ENCODE data around the gene TRIML2.
A peak's percentile ranks its signal among the peaks of the same experiment; 100 is the strongest.

The TRIML2 gene, protein sequence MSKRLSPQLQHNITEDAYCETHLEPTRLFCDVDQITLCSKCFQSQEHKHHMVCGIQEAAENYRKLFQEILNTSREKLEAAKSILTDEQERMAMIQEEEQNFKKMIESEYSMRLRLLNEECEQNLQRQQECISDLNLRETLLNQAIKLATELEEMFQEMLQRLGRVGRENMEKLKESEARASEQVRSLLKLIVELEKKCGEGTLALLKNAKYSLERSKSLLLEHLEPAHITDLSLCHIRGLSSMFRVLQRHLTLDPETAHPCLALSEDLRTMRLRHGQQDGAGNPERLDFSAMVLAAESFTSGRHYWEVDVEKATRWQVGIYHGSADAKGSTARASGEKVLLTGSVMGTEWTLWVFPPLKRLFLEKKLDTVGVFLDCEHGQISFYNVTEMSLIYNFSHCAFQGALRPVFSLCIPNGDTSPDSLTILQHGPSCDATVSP

GRCh38 chr4:188109157-188109755 is at the start of gene TRIML2:
TSS of gene TRIML2 (minus strand) at chr4:188109603. CDS start at chr4:188105368, 4,235 bp downstream.
- DNase-seq (ENCODE audit: low spot score) = no peak

- DNase-seq (ENCODE audit: low spot score) = no peak
Observed at GRCh38 chr4:188158336-188158735, 48.9 kb upstream of the TRIML2 start.

DNA sequence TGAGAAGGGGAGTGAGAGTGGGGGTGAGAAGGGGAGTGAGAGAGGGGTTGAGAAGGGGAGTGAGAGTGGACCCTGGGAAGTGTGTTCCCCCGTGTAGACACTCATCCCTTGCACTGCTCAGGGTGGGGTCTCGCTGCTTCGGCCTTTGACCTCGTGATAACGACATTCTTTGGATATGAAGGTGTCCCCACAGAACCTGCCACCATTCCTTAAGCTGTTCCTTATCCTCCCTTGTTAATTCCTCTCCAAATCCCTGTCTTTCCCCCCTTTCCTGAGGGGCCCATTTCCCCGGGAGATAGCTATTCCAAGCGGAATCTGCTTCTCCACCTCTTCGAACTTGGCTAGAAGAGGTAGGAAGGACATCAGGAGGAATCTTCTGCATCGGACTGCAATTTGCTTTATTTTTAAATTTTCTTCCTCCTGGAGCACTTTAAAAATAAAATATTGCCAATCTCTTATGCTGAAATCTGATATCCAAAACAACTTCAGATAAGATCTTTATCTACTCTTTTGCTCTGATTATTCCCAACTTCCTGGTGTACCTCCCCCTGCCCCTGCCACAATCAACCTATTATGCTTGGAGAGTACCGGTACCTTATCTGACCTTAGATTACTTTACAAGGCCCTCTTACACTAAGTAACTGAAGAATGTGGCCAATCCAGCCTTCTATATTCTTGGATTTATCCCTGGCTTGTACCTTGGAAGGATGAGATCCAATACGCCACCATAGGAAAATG is 45.4 kb upstream of the TRIML2 start:
- no peak for DNase-seq (ENCODE audit: low spot score)

DNA sequence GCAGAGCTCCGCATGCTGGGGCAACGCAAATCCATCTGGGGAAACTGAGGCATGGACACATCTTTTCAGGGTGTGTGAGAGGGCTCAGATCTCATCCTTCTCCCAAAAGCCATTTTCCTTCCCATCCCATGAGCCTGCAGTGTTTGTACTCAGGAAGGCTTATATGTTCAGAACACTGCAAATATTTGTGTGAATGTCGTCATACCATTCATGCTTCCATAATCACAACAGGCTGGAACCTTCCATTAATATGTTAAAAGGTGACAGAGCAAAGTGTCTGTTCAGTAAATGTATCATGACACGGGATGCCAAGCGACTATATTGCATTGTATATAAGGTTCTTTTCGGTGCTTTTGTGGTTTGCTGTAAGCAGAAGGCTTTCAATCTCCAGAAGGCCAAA is 38.4 kb upstream of the TRIML2 start:
- DNase-seq (ENCODE audit: low spot score) = no peak

DNA sequence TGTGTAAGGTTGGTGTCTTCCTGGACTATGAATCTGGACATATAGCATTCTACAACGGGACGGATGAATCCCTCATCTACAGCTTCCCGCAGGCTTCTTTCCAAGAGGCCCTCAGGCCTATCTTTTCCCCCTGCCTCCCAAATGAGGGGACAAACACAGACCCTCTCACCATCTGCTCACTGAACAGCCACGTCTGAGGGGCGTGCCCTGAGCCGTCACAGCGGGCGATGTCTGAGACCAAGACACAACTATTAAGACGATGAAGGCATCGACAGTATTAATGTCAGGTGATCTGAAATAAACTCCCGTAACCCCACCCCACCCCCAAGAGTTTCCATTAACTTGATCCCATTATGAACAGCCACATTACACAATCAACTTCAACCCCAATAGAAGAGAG is 37.8 kb upstream of the TRIML2 start:
- no peak for DNase-seq (ENCODE audit: low spot score)

DNA sequence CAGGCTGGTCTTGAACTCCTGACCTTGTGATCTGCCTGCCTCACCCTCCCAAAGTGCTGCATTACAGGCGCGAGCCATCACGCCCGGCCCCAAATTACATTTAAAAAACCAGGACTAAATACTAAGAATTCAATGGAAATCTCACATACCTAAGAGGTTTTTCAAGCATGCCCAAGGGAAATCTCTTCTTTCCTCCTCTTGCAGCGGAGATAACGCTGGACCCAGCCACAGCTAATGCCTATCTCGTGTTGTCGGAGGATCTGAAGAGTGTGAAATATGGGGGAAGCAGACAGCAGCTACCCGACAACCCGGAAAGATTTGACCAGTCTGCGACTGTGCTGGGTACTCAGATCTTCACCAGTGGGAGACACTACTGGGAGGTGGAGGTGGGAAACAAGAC is 37.2 kb upstream of the TRIML2 start:
- DNase-seq (ENCODE audit: low spot score) = no peak

- no peak for DNase-seq (ENCODE audit: low spot score)
Observed at GRCh38 chr4:188145601-188146000, 36.2 kb upstream of the TRIML2 start.

DNA sequence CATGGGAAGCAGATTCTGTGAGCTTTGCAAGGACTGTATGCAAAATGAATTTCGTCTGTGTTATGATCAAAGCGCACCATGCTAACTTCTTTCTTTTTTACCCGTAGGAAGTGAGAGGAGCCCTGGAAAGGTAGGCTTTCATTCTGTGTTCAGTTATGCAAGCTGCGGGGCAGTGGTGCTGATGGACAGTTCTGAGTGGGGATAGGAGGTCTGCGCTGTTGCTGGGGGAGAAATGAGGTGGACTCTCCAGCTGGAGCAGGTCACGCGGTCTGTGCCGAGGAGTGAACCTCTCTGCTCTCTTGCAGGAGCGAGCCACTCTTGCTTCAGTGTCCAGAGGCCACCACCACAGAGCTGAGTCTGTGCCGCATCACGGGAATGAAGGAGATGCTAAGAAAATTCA is 34.3 kb upstream of the TRIML2 start:
- no peak for DNase-seq (ENCODE audit: low spot score)

DNA sequence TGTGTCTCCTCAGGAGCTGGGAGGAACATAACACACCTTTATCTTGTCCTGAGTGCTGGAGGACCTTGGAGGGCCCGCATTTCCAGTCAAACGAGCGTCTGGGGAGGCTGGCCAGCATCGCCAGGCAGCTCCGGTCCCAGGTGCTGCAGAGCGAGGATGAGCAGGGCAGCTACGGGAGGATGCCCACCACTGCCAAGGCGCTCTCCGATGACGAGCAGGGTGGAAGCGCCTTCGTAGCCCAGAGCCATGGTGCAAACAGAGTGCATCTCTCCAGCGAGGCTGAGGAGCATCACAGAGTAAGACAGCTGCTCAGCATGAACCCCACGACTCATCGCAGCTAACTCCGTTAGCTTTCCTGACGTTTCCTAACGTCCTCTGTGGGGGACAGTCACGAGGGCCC is 30.3 kb upstream of the TRIML2 start:
- DNase-seq (ENCODE audit: low spot score) = no peak

- DNase-seq (ENCODE audit: low spot score) = no peak
Observed at GRCh38 chr4:188139141-188139540, 29.7 kb upstream of the TRIML2 start, which contains the start of gene TRIML1. TSS of gene TRIML1 (plus strand) at chr4:188139441. CDS start at chr4:188139559, 118 bp downstream.

GRCh38 chr4:188138227-188138626 is 28.8 kb upstream of the TRIML2 start:
- DNase-seq (ENCODE audit: low spot score) = no peak

DNA sequence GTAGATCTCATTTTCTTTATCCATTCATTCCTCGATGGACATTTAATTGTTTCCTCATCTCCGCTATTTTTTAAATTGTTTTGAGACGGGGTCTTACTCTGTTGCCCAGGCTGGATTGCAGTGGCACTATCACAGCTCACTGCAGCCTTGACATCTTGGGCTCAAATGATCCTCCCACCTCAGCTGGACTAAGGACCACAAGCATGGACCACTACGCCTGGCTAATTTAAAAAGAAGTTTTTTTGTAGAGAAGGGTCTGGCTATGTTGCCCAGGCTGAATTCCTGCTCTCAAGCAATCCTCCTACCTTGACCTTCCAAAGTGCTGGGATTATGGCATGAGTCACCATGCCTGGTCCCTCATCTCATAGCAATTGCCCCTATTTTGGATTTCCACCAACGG is 22.8 kb upstream of the TRIML2 start:
- no peak for DNase-seq (ENCODE audit: low spot score)

DNA sequence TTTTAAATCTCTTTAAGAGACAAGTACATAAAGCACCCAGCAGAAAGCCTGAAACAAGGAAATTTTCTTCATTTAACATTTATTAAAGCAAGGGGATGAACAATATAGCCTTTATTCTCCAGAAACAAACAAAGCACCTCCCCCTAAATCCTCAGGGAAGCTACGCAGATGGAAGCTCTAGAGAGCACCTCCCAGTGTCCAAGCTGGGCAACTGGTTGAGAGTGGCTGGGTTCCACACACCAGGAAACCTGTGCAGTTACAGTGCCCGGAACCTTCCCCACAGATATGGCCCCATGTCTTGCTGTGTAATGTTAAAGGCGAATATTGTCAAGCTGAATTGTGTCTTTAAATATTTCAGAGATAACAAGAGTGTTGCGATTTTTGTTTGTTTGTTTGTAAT is 21.0 kb upstream of the TRIML2 start:
- DNase-seq (ENCODE audit: low spot score) = no peak

GRCh38 chr4:188127214-188127874 is 17.9 kb upstream of the TRIML2 start:
- peak; percentile 72 for DNase-seq (ENCODE audit: low spot score)

DNA sequence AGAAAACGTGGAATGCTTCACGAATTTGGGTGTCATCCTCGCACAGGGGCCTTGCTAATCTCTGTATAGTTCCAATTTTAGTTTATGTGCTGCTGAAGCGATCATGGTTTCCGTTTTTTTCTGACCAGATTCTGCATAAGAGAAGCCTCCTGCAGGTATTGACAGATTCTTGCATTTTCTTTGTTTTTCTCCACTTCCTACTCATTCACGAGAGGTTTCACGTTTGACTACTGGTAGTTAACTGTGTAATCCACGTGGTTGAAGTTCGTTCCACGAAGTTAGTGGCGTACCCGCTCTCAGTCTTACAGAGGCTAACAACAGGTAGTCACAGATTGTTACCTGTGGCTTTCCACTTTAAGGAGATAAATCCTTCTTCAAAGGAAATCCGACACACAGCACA is 12.1 kb upstream of the TRIML2 start:
- DNase-seq (ENCODE audit: low spot score) = no peak

GRCh38 chr4:188117631-188118324 is 8.4 kb upstream of the TRIML2 start:
- DNase-seq (ENCODE audit: low spot score) = no peak

GRCh38 chr4:188113156-188113555 is 3.8 kb upstream of the TRIML2 start:
- DNase-seq (ENCODE audit: low spot score) = no peak

DNA sequence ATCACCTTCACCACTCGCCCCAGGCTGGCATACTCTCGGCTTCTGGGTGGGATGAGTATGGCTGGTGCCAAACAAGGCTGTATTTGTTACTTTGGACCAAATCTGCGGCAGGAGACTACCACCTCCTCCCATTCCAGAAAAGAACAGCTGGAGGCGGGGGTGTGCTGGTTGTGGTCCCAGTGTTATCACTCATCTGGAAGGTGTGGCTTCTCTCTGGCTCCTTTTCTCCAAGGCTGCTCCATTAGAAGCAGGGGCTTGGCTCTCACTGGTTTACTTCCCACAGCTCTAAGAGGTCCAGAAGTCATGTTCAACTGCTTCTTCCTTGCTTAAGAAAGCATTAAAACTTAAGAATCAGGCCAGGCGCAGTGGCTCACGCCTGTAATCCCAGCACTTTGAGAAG is 2.6 kb upstream of the TRIML2 start:
- DNase-seq (ENCODE audit: low spot score) = no peak

GRCh38 chr4:188110741-188111471 is 1.5 kb upstream of the TRIML2 start:
- DNase-seq (ENCODE audit: low spot score) = no peak

DNA sequence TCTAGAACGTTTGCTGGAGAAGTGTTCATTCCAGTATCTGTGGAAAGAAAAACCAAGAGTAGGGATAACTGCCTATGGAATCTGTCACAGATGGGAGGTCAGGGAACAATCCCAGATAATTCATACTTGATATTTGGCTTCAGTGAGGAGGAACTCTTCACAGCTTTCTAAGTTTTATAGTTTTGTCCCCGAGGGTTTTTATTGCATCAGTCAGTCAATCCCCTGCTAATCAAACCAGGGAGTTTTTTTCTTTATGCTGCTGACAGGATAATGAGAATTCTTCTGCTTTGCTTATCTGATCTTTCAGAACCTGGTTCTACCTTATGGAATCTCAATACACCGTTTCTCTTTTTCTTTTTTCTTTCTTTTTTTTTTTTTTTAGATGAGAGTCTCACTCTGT is 633 bp upstream of the TRIML2 start:
- DNase-seq (ENCODE audit: low spot score) = no peak
